GM21576 (cell line): ENCODE measurements around the gene PLEKHG7.
"Not testable (repeated sequence)": the region's sequence is repeated elsewhere in the genome, so short reads cannot be mapped to it uniquely, and the experiment has no call there.

Experiments used
- ATAC-seq: cut with Tn5 transposase; IDR thresholded peaks from one replicate; pipeline ENCODE4 v1.9.1; 2021; ENCODE audit warnings: mild to moderate bottlenecking, moderate library complexity; ENCODE audit not compliant: unreplicated experiment

The PLEKHG7 gene

DNA sequence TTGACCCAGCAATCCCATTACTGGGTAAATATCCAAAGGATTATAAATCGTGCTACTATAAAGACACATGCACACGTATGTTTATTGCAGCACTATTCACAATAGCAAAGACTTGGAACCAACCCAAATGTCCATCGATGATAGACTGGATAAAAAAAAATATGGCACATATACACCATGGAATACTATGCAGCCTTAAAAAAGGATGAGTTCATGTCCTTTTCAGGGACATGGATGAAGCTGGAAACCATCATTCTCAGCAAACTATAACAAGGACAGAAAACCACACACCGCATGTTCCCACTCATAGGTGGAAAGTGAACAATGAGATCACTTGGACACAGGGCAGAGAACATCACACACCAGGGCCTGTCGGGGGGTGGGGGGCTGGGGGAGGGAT is 91.6 kb downstream of the PLEKHG7 start:
- not testable (repeated sequence) for ATAC-seq

DNA sequence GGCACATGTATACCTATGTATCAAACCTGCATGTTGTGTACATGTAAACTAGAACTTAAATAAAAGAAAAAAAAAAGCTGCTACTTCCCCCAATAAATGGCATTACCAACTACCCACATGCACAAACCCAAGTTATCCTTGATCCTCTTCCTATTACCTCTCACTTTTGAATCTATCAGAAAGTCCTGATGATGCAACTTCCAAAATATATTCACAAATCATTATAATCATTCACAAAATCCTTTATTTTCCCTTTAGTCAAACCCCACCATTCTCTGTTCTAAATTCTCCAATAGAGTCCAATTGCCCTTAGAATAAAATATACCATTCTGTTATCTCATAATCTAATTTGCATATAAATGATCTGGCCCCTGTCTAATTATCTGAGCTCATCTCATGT is 92.0 kb downstream of the PLEKHG7 start:
- ATAC-seq, result no peak

DNA sequence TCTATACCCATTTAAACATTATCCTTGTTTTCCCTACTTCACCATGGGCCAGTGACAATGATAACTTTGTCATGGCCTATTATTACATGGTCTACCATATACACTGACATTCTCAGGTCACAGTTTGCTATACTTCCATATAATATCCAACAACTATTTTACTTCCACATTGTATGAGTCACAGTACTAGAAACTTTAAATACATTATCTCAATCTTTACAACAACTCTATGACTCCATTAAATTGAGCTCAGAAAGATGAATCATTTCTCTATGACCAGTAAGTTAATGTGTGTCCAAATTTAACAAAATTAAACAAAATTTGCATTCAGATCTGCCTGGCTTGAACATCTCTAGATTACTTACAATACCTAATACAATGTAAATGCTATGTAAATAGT is 93.9 kb downstream of the PLEKHG7 start:
- no peak for ATAC-seq

DNA sequence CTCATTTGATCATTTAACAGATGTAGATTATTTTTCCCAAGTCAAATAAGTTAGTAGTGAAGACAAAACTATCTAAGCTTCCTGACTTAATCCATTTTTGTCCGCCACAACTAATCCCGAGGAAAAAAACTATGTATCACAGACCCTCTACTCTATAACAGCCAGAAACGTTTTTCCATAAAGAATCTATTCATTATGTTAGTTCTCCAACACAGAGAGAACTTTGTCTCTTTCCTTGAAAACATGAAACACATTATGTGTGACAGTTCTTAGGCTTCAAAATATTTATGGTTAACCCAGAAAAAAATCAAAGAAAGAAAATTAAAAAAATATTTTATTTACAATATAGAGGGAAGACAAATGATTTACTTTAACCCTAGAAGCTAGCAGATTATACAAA is 100.1 kb downstream of the PLEKHG7 start:
- no peak for ATAC-seq

DNA sequence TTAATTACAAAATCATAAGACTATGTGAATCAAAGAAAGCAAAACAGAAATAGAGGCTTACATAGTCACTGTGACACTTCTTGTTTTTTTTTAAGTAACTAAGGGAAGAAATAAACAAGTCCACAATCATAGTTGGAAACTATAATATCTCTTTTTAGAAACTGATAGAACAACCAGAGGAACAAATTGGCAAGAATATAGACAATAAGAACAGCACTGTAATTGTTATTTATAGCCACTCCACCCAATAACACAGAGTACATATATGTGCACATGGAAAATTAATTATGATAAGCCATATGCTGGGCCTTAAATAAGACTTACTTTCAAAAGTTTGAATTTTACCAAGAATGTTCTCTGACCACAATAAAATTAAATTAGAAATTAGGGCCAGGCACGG is 101.1 kb downstream of the PLEKHG7 start:
- no peak for ATAC-seq

DNA sequence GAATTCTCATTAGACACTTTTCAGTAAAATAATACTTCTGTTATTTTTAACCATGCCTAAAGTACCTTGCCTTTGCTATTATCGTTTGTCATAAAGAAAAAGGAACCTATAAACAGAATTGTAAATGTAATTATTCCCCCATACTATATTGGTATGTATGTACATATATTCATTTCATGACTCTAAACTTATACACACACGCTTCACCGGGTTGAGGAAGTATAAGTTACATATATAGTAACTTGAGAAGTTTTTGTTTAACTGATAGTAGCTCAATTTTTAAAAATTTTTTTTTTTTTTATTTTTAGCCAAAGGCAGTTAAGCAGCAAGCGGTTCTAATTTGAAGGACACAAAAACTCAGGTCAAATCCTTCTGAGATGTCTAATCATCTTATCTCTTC is 107.6 kb downstream of the PLEKHG7 start:
- peak; percentile 68 for ATAC-seq

DNA sequence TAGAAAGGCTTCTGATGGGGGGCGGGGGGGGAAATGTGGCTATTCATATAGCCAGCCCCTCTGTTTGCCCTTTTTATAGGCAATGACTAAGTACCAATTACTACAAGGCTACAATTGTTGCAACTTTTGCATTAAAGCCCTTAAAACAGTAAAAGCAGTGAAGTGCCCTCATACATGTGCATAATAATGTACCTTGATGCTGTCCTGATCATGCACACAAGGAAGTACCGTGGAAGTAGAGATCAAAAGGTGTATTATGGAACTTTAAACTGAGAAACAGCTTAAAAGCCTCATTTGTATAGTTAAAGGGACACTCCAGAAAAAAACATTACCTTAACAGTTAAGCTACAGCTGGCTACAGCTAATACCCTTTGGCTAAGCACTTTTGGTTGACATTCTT is 111.8 kb downstream of the PLEKHG7 start:
- no peak for ATAC-seq

DNA sequence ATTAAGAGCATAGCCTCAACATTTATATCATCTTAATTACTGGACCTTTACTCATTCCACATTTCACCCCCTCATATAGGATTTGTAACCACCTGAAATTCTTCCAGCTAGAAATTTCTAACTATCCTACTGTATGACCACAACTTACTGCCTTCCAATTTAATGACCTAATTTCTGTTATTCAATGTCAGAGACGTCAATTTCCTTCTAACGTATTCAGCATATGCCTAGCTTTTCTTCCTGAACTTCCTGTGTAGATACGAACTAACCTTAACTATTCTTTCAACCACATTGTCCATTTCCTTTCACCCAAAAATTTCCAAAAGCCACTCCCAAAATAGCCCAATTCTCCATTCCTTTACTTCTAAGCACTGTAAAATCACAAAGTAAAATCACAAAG is 118.4 kb downstream of the PLEKHG7 start:
- no peak for ATAC-seq
